Measurements from ENCODE around the gene PCDHGA10.

DNA sequence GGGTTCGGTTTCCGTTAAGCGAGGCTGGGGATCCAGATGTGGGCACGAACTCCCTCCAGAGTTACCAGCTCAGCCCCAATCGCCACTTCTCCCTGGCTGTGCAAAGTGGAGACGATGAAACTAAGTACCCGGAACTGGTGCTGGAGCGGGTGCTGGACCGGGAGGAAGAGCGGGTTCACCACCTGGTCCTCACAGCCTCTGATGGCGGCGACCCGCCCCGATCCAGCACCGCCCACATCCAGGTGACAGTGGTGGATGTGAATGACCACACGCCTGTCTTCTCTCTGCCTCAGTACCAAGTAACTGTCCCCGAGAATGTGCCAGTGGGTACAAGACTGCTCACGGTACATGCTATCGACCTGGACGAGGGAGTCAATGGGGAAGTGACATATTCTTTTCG, 29.4 kb upstream of the PCDHGA10 start:
- TF ChIP-seq, protein P1, sequence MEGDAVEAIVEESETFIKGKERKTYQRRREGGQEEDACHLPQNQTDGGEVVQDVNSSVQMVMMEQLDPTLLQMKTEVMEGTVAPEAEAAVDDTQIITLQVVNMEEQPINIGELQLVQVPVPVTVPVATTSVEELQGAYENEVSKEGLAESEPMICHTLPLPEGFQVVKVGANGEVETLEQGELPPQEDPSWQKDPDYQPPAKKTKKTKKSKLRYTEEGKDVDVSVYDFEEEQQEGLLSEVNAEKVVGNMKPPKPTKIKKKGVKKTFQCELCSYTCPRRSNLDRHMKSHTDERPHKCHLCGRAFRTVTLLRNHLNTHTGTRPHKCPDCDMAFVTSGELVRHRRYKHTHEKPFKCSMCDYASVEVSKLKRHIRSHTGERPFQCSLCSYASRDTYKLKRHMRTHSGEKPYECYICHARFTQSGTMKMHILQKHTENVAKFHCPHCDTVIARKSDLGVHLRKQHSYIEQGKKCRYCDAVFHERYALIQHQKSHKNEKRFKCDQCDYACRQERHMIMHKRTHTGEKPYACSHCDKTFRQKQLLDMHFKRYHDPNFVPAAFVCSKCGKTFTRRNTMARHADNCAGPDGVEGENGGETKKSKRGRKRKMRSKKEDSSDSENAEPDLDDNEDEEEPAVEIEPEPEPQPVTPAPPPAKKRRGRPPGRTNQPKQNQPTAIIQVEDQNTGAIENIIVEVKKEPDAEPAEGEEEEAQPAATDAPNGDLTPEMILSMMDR (IDR thresholded peaks at IDR 0.05) = no peak
- TF ChIP-seq POLR2A (IDR thresholded peaks at IDR 0.05) (no peak), POLR2AphosphoS5 (IDR thresholded peaks at IDR 0.05) (no peak), EP300 (IDR thresholded peaks at IDR 0.05) (no peak)

Measured in upper lobe of left lung (tissue), 4 donors.